SK-N-MC (cell line): ENCODE results near the gene HHAT.

Source experiments
- EZH2 ChIP-seq: fragments of 200-600 bp; sonication (generic); IDR thresholded peaks from one replicate; pipeline ENCODE4 v1.6.1; 2017; ENCODE audit warnings: antibody characterized with exemption
- FOXP2 ChIP-seq: optimal IDR thresholded peaks from 2 replicates; pipeline ENCODE3; 2011; ENCODE audit warnings: mild to moderate bottlenecking, moderate library complexity; ENCODE audit not compliant: insufficient read depth; ENCODE audit errors: extremely low read length, control extremely low read depth
- POLR2AphosphoS5 ChIP-seq: IDR thresholded peaks from 2 replicates; pipeline ENCODE4 v1.6.1; 2012; ENCODE audit warnings: mild to moderate bottlenecking, low read depth, low read length, borderline replicate concordance

GRCh38 chr1:210315529-210315928 is 13.2 kb upstream of the HHAT start:
- TF ChIP-seq POLR2AphosphoS5 (no peak), FOXP2 (no peak), EZH2 (no peak)
